KMS-11 (cell line): Measurements from ENCODE around the gene RYR2.

Experiments used
- H2AFZ ChIP-seq: fragments of 200-600 bp; sonication (generic); 2 replicates; pipeline ENCODE4 v1.6.1; 2016; ENCODE audit warnings: antibody characterized with exemption, mixed run types, low read depth
- H3K27ac ChIP-seq: fragments of 200-600 bp; sonication (generic); 2 replicates; pipeline ENCODE4 v1.6.1; 2016; ENCODE audit warnings: mild to moderate bottlenecking, mixed run types
- H3K27me3 ChIP-seq: fragments of 200-600 bp; sonication (generic); 2 replicates; pipeline ENCODE4 v1.6.1; 2017; ENCODE audit warnings: mild to moderate bottlenecking, low read depth, mixed run types, moderate library complexity; ENCODE audit not compliant: insufficient read depth
- H3K36me3 ChIP-seq: fragments of 200-600 bp; sonication (generic); 2 replicates; pipeline ENCODE4 v1.6.1; 2017; ENCODE audit warnings: mild to moderate bottlenecking, mixed run types; ENCODE audit not compliant: insufficient read depth
- H3K4me1 ChIP-seq: fragments of 200-600 bp; sonication (generic); 2 replicates; pipeline ENCODE4 v1.6.1; 2016; ENCODE audit warnings: mild to moderate bottlenecking, low read depth, mixed run types; ENCODE audit not compliant: poor library complexity, severe bottlenecking
- H3K4me2 ChIP-seq: fragments of 200-600 bp; sonication (generic); 2 replicates; pipeline ENCODE4 v1.7.0; 2016; ENCODE audit warnings: mild to moderate bottlenecking, mixed run types
- H3K4me3 ChIP-seq: fragments of 200-600 bp; sonication (generic); IDR thresholded peaks from 2 replicates; pipeline ENCODE4 v1.6.1; 2017; ENCODE audit warnings: low read depth, low read length, mixed read lengths; ENCODE audit not compliant: insufficient read depth
- H3K79me2 ChIP-seq: fragments of 200-600 bp; sonication (generic); 2 replicates; pipeline ENCODE4 v1.6.1; 2016; ENCODE audit warnings: low read depth, mixed run types; ENCODE audit not compliant: insufficient read depth
- H3K9ac ChIP-seq: fragments of 200-600 bp; sonication (generic); 2 replicates; pipeline ENCODE4 v1.6.1; 2016; ENCODE audit warnings: mild to moderate bottlenecking, mixed run types
- H4K20me1 ChIP-seq: fragments of 200-600 bp; sonication (generic); 2 replicates; pipeline ENCODE4 v1.6.1; 2016; ENCODE audit warnings: mild to moderate bottlenecking, mixed run types; ENCODE audit not compliant: insufficient read depth
- TF ChIP-seq, protein P1 (sequence below): fragments of 200-600 bp; sonication (generic); conservative IDR thresholded peaks from 2 replicates; pipeline ENCODE4 v1.6.1; 2017; ENCODE audit warnings: low read depth, mild to moderate bottlenecking, antibody characterized with exemption, low read length, moderate library complexity, mixed read lengths

Gene RYR2

GRCh38 chr1:237241038-237241437, 199.1 kb downstream of the RYR2 start:
- no peak overlapping the region for H3K4me2 ChIP-seq
- H3K4me3 ChIP-seq, result no peak overlapping the region
- H3K27me3 ChIP-seq, result no peaks in the 10 kb centered on the region
- H3K9ac ChIP-seq, result no peak overlapping the region
- no peaks in the 10 kb centered on the region for H3K79me2 ChIP-seq
- H4K20me1 ChIP-seq, result no peaks in the 10 kb centered on the region
- no peak overlapping the region for H3K27ac ChIP-seq
- H2AFZ ChIP-seq, result no peak overlapping the region
- H3K4me1 ChIP-seq, result no peaks in the 10 kb centered on the region
- TF ChIP-seq, protein P1, sequence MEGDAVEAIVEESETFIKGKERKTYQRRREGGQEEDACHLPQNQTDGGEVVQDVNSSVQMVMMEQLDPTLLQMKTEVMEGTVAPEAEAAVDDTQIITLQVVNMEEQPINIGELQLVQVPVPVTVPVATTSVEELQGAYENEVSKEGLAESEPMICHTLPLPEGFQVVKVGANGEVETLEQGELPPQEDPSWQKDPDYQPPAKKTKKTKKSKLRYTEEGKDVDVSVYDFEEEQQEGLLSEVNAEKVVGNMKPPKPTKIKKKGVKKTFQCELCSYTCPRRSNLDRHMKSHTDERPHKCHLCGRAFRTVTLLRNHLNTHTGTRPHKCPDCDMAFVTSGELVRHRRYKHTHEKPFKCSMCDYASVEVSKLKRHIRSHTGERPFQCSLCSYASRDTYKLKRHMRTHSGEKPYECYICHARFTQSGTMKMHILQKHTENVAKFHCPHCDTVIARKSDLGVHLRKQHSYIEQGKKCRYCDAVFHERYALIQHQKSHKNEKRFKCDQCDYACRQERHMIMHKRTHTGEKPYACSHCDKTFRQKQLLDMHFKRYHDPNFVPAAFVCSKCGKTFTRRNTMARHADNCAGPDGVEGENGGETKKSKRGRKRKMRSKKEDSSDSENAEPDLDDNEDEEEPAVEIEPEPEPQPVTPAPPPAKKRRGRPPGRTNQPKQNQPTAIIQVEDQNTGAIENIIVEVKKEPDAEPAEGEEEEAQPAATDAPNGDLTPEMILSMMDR, result no peak
- H3K36me3 ChIP-seq, result no peaks in the 10 kb centered on the region

DNA sequence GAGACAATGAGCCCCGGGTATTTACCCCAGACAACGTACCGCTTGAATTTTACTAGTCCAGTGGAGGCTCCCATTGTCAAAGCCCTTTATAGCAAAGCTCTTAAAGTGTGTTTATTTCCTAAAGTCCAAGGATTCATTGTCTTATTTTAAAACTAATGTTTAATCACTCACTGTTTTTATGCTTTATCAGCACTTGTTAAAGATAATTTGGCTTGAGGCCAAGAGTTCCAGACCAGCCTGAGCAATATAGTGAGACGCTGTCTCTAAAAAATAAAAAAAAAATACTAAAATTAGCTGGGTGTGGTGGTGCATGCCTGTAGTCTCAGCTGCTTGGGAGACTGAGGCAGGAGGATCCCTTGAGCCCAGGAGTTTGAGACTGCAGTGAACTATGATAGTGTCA, 202.8 kb downstream of the RYR2 start:
- TF ChIP-seq, protein P1, result no peak
- Histone ChIP-seq H3K27me3 (no peaks in the 10 kb centered on the region), H3K36me3 (no peaks in the 10 kb centered on the region), H3K79me2 (no peaks in the 10 kb centered on the region), H3K4me2 (no peak overlapping the region), H3K9ac (no peak overlapping the region), H3K4me3 (no peak overlapping the region), H2AFZ (no peak overlapping the region), H4K20me1 (no peaks in the 10 kb centered on the region), H3K4me1 (no peaks in the 10 kb centered on the region), H3K27ac (no peak overlapping the region)

- TF ChIP-seq, protein P1, result no peak
- no peaks in the 10 kb centered on the region for H3K27me3 ChIP-seq
- H4K20me1 ChIP-seq, result no peaks in the 10 kb centered on the region
- no peak overlapping the region for H3K9ac ChIP-seq
- no peaks in the 10 kb centered on the region for H3K79me2 ChIP-seq
- H3K4me2 ChIP-seq, result no peak overlapping the region
- no peak overlapping the region for H2AFZ ChIP-seq
- no peak overlapping the region for H3K27ac ChIP-seq
- no peaks in the 10 kb centered on the region for H3K36me3 ChIP-seq
- no peak overlapping the region for H3K4me3 ChIP-seq
- no peaks in the 10 kb centered on the region for H3K4me1 ChIP-seq
These were observed 205.5 kb downstream of the RYR2 start for GRCh38 chr1:237247442-237247841.

GRCh38 chr1:237249120-237249519, 207.1 kb downstream of the RYR2 start:
- Histone ChIP-seq H3K27me3 (no peaks in the 10 kb centered on the region), H3K4me1 (no peaks in the 10 kb centered on the region), H2AFZ (no peak overlapping the region), H3K4me3 (no peak overlapping the region), H3K27ac (no peak overlapping the region), H3K4me2 (no peak overlapping the region), H3K36me3 (no peaks in the 10 kb centered on the region), H4K20me1 (no peaks in the 10 kb centered on the region), H3K9ac (no peak overlapping the region), H3K79me2 (no peaks in the 10 kb centered on the region)
- TF ChIP-seq, protein P1, result no peak
